ENCODE data around the gene ACTR2. TPM values are rescaled to one million over a fixed set of nuclear protein-coding genes. Genes with fewer than 3 reads are reported as not detected.

Gene ACTR2
- total RNA-seq, 1 donor from 2014 or later, result 70.0 TPM

DNA sequence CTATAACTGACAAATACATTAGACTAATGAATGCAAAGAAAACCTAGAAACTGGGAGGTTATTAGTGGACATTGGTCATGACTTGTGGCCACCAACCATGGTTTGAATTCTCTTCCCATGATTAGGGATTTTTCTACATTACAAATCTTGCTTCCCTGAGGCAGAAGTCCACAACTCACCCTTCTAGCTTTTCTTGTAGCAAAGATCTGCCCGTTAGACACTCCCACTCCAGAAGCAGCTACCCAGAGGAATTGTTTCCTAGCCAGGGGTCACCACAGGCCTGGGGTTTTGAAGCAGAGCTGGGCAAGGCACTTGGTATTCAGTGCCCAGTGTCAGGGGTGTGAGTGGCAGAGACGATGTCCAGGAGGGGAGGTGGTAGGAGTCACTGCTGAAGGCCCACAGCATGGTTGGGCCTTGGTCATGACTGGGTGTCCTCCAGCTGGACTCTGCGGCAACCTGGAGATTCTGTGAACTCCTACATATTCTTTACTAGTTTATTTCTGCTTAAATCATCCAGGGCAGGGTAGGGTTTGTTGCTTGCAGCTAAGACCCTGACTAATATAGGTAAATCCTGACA is 54.9 kb downstream of the ACTR2 start:
- no peak overlapping the region for H3K27ac ChIP-seq
- H3K36me3 ChIP-seq, result no peaks in the 10 kb centered on the region
- H3K27me3 ChIP-seq, result no peaks in the 10 kb centered on the region
- no peaks in the 10 kb centered on the region for H3K9me3 ChIP-seq
- TF ChIP-seq POLR2A (IDR thresholded peaks at IDR 0.05) (no peak), CTCF (IDR thresholded peaks at IDR 0.05) (no peak), POLR2AphosphoS5 (IDR thresholded peaks at IDR 0.05; ENCODE audit: insufficient read depth in 1 of 2, low read depth in 1 of 2) (no peak)
- H3K4me1 ChIP-seq, result peaks cover 15% of the 10 kb centered on the region
- no peak for DNase-seq (ENCODE audit: extremely low spot score in 2 of 2)
- intact Hi-C loops (cut with DNase I), result no loop called here
- no peak overlapping the region for H3K4me3 ChIP-seq

GRCh38 chr2:65287364-65287763 is 59.7 kb downstream of the ACTR2 start:
- Histone ChIP-seq H3K27me3 (no peaks in the 10 kb centered on the region), H3K9me3 (no peaks in the 10 kb centered on the region), H3K36me3 (no peaks in the 10 kb centered on the region), H3K27ac (no peak overlapping the region), H3K4me3 (no peak overlapping the region), H3K4me1 (peaks cover 11% of the 10 kb centered on the region)
- DNase-seq (ENCODE audit: extremely low spot score in 2 of 2), result no peak
- TF ChIP-seq POLR2A (IDR thresholded peaks at IDR 0.05), result no peak
- no peak for TF ChIP-seq CTCF (IDR thresholded peaks at IDR 0.05)
- no peak for TF ChIP-seq POLR2AphosphoS5 (IDR thresholded peaks at IDR 0.05; ENCODE audit: insufficient read depth in 1 of 2, low read depth in 1 of 2)
- intact Hi-C loops (cut with DNase I), result no loop called here

DNA sequence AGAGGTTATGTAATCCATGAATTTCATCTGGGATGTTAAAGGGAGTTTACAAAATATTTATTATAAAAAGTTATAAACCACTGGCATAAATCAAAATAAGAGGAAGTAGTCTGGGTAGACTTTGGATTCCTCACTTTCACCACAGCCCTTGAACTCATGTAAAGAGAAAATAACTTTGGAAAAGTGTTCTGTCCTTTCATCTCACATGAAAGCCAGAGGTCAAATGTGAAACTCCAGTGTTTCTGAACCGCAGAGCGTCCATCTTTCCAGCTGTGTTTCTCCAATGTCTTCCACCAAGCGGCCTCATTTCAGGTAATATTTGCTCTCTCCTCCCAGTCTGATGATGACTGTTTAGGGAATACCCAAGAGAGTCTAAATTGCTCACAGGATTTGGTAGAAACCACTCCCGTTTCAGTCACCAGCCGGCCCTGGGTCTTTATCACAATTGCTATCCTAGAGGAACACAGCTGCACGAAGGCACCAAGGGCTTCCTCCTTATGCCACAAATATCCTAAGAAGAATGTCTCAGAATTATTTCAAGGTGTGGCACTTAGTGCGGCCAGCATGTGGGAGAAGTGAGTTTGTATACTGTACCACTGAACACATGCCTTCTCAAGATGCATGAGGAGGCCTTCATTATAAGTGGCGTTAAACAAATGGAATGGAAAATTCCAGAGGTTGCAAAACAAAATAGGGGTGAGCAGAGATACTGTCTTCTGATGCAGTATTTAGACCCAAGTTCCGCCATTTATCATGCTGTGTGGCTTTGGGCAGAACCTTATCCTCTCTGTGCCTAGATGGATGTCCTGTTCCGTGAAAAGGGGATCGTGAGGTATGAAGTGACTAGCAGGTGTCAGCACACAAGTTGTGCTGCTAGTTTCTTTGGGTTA is 63.8 kb downstream of the ACTR2 start:
- H3K27me3 ChIP-seq, result no peaks in the 10 kb centered on the region
- TF ChIP-seq CTCF (IDR thresholded peaks at IDR 0.05), result no peak
- TF ChIP-seq POLR2AphosphoS5 (IDR thresholded peaks at IDR 0.05; ENCODE audit: insufficient read depth in 1 of 2, low read depth in 1 of 2), result no peak
- TF ChIP-seq POLR2A (IDR thresholded peaks at IDR 0.05), result no peak
- H3K4me1 ChIP-seq, result peaks cover 18% of the 10 kb centered on the region
- H3K9me3 ChIP-seq, result no peaks in the 10 kb centered on the region
- intact Hi-C loops (cut with DNase I), result no loop called here
- H3K36me3 ChIP-seq, result no peaks in the 10 kb centered on the region
- no peak overlapping the region for H3K27ac ChIP-seq
- DNase-seq (ENCODE audit: extremely low spot score in 2 of 2), result no peak
- H3K4me3 ChIP-seq, result no peak overlapping the region

GRCh38 chr2:65292106-65292400 is 64.4 kb downstream of the ACTR2 start:
- Histone ChIP-seq H3K4me3 (no peak overlapping the region), H3K27me3 (no peaks in the 10 kb centered on the region), H3K36me3 (no peaks in the 10 kb centered on the region), H3K9me3 (no peaks in the 10 kb centered on the region), H3K4me1 (peaks cover 18% of the 10 kb centered on the region), H3K27ac (no peak overlapping the region)
- DNase-seq (ENCODE audit: extremely low spot score in 2 of 2), result no peak
- TF ChIP-seq POLR2A (IDR thresholded peaks at IDR 0.05), result no peak
- TF ChIP-seq POLR2AphosphoS5 (IDR thresholded peaks at IDR 0.05; ENCODE audit: insufficient read depth in 1 of 2, low read depth in 1 of 2), result no peak
- no peak for TF ChIP-seq CTCF (IDR thresholded peaks at IDR 0.05)
- intact Hi-C loops (cut with DNase I), result no loop called here

- H3K27me3 ChIP-seq, result no peaks in the 10 kb centered on the region
- no peak overlapping the region for H3K4me3 ChIP-seq
- intact Hi-C loops (cut with DNase I), result no loop called here
- H3K36me3 ChIP-seq, result no peaks in the 10 kb centered on the region
- no peaks in the 10 kb centered on the region for H3K9me3 ChIP-seq
- no peak overlapping the region for H3K27ac ChIP-seq
- TF ChIP-seq CTCF (IDR thresholded peaks at IDR 0.05), result no peak
- TF ChIP-seq POLR2A (IDR thresholded peaks at IDR 0.05), result no peak
- no peak for TF ChIP-seq POLR2AphosphoS5 (IDR thresholded peaks at IDR 0.05; ENCODE audit: insufficient read depth in 1 of 2, low read depth in 1 of 2)
- H3K4me1 ChIP-seq, result peaks cover 18% of the 10 kb centered on the region
- no peak for DNase-seq (ENCODE audit: extremely low spot score in 2 of 2)
Observed at GRCh38 chr2:65292461-65293011, 64.9 kb downstream of the ACTR2 start.
